Upper lobe of left lung (tissue), 6 donors: ENCODE data around the gene GPAT2. TPM values are rescaled to one million over a fixed set of nuclear protein-coding genes. Genes with fewer than 3 reads are reported as not detected.
"Not testable (repeated sequence)": the region's sequence is repeated elsewhere in the genome, so short reads cannot be mapped to it uniquely, and the experiment has no call there.

Source experiments
- ATAC-seq, 2 donors: fragments of 200-7000 bp; cut with Tn5 transposase; one replicate each; pipeline ENCODE4 v1.9.1; 2022; ENCODE audit warnings: mild to moderate bottlenecking in 2 of 2, moderate library complexity in 2 of 2; ENCODE audit not compliant: low FRiP score in 2 of 2
- DNase-seq, 2 donors: peaks; one replicate each; pipeline ENCODE4 v3.0.0-alpha.2; 2019 to 2020
- H3K27ac ChIP-seq, 4 donors: fragments of 200-600 bp; sonication (generic); one replicate each; pipeline ENCODE4 v1.5.1; 2016 to 2019
- H3K27me3 ChIP-seq, 4 donors: fragments of 200-600 bp; sonication (generic); one replicate each; pipeline ENCODE4 v1.5.1; 2017 to 2019
- H3K36me3 ChIP-seq, 4 donors: fragments of 200-600 bp; sonication (generic); one replicate each; pipeline ENCODE4 v1.5.1; 2016 to 2019
- H3K4me1 ChIP-seq, 4 donors: fragments of 200-600 bp; sonication (generic); one replicate each; pipeline ENCODE4 v1.5.1; 2018 to 2019
- H3K4me3 ChIP-seq, 4 donors: fragments of 200-600 bp; sonication (generic); one replicate each; pipeline ENCODE4 v1.5.1; 2017 to 2019; ENCODE audit warnings: mild to moderate bottlenecking in 2 of 4, moderate library complexity in 1 of 4
- H3K9me3 ChIP-seq, 4 donors: fragments of 200-600 bp; sonication (generic); one replicate each; pipeline ENCODE4 v1.5.1; 2018 to 2019
- CTCF ChIP-seq, 6 experiments: fragments of 450-650 bp in 4 of 6; fragments of 200-600 bp in 2 of 6; sonication (generic) in 2 of 6; IDR thresholded peaks; one replicate each; pipeline ENCODE4 v1.5.1; 2016 to 2019; ENCODE audit warnings: antibody characterized with exemption in 6 of 6
- EP300 ChIP-seq, 4 donors: sonication (generic); formaldehyde crosslinking; IDR thresholded peaks; one replicate each; pipeline ENCODE4 v1.5.1; 2017; ENCODE audit warnings: antibody characterized with exemption in 4 of 4, control low read depth in 2 of 4
- POLR2A ChIP-seq, 4 donors: fragments of 450-650 bp; IDR thresholded peaks; one replicate each; pipeline ENCODE4 v1.5.1; 2016 to 2017; ENCODE audit warnings: antibody characterized with exemption in 4 of 4, mild to moderate bottlenecking in 2 of 4
- POLR2AphosphoS5 ChIP-seq, 2 donors: sonication (generic); formaldehyde crosslinking; IDR thresholded peaks; one replicate each; pipeline ENCODE4 v1.5.1; 2017; ENCODE audit warnings: antibody characterized with exemption in 2 of 2
- WGBS, 2 donors: methylation state at CpG; one replicate each; pipeline ENCODE4 v1.1.5; 2017 to 2018; 5-methylcytosine and 5-hydroxymethylcytosine counted together
- total RNA-seq, 6 donors: library from RNA; depleted of rRNA in 4 of 6; stranded (reverse); fragments of >200 nt in 4 of 6; gene quantifications; one replicate each; pipeline versions ENCODE4 v1.1.0 to v1.2.1, GENCODE V29; 2016 to 2021
- donor health status: DM: no; HTN: no; CAD: no; lungs with moderate emphysema.
- donor health status: DM: no; HTN: yes; CAD: no; lungs with severe emphysema.

The GPAT2 gene
- total RNA-seq, 6 donors from 2014 or later = 0.10 to 8.9 (median 3.5) TPM; not detected in 1

GRCh38 chr2:96049049-96049916 lies 14.6 kb upstream of the GPAT2 start:
- DNase-seq = peak in 1 of 2 donors; percentile 8
- not testable (repeated sequence) for H3K4me1 ChIP-seq, H3K27ac ChIP-seq, H3K9me3 ChIP-seq, H3K4me3 ChIP-seq, H3K36me3 ChIP-seq, H3K27me3 ChIP-seq
- ATAC-seq = peak; percentile 21 to 50
- WGBS, 2 donors = 51% methylated on average over 3 of the region's 18 CpGs; no CpG with 5 or more reads in 1 of the 2 donors

GRCh38 chr2:96035554-96035953 lies 838 bp upstream of the GPAT2 start:
- no CpG with 5 or more reads among the region's 14 CpGs for WGBS, 2 donors
- H3K27ac ChIP-seq, H3K4me3 ChIP-seq, DNase-seq, H3K9me3 ChIP-seq, H3K4me1 ChIP-seq, H3K36me3 ChIP-seq, H3K27me3 ChIP-seq, ATAC-seq: not testable (repeated sequence)

- H3K27ac ChIP-seq, H3K9me3 ChIP-seq, H3K36me3 ChIP-seq, H3K27me3 ChIP-seq, H3K4me1 ChIP-seq, DNase-seq, H3K4me3 ChIP-seq: not testable (repeated sequence)
- 20% methylated on average over 1 of the region's 9 CpGs; no CpG with 5 or more reads in 1 of the 2 donors for WGBS, 2 donors
- ATAC-seq = peak in 1 of 2 donors; percentile 34
Observed at GRCh38 chr2:96033997-96034396, 719 bp downstream of the GPAT2 start.

GRCh38 chr2:96027725-96028325 lies 6.9 kb downstream of the GPAT2 start:
- not testable (repeated sequence) for H3K9me3 ChIP-seq, H3K4me1 ChIP-seq, H3K27me3 ChIP-seq, ATAC-seq, H3K27ac ChIP-seq, H3K36me3 ChIP-seq, H3K4me3 ChIP-seq, DNase-seq
- no CpG with 5 or more reads among the region's 16 CpGs for WGBS, 2 donors

- not testable (repeated sequence) for H3K27me3 ChIP-seq, ATAC-seq, H3K27ac ChIP-seq, H3K36me3 ChIP-seq, H3K4me3 ChIP-seq, H3K9me3 ChIP-seq, H3K4me1 ChIP-seq
- 81% methylated on average over 5 of the region's 6 CpGs; no CpG with 5 or more reads in 1 of the 2 donors for WGBS, 2 donors
- DNase-seq = peak in 1 of 2 donors; percentile 38
Observed at GRCh38 chr2:96025755-96026154, 9.0 kb downstream of the GPAT2 start.

- no peak overlapping the region for H3K27ac ChIP-seq
- WGBS, 2 donors = 92% methylated on average over 4 of the region's 4 CpGs; no CpG with 5 or more reads in 1 of the 2 donors
- H3K4me1 ChIP-seq = no peaks in the 10 kb centered on the region
- H3K36me3 ChIP-seq = no peaks in the 10 kb centered on the region
- H3K4me3 ChIP-seq = no peak overlapping the region
- H3K27me3 ChIP-seq = no peaks in the 10 kb centered on the region
- DNase-seq = no peak
- no peak for TF ChIP-seq POLR2A (IDR thresholded peaks at IDR 0.05)
- no peak for TF ChIP-seq EP300 (IDR thresholded peaks at IDR 0.05)
- TF ChIP-seq POLR2AphosphoS5 (IDR thresholded peaks at IDR 0.05) = no peak
- TF ChIP-seq CTCF (IDR thresholded peaks at IDR 0.05) = no peak
- no peaks in the 10 kb centered on the region for H3K9me3 ChIP-seq
- peak in 1 of 2 donors; percentile 12 for ATAC-seq
Observed at GRCh38 chr2:96025194-96025492, 9.6 kb downstream of the GPAT2 start.

GRCh38 chr2:96024336-96025193 lies 10.2 kb downstream of the GPAT2 start:
- DNase-seq = peak in 1 of 2 donors; percentile 72
- ATAC-seq = no peak
- Histone ChIP-seq H3K4me3 (no peak overlapping the region), H3K36me3 (no peaks in the 10 kb centered on the region), H3K4me1 (no peaks in the 10 kb centered on the region), H3K27me3 (no peaks in the 10 kb centered on the region), H3K9me3 (no peaks in the 10 kb centered on the region), H3K27ac (no peak overlapping the region)
- WGBS, 2 donors = 86 to 90% methylated on average over 2 to 26 of the region's 27 CpGs
- TF ChIP-seq EP300 (IDR thresholded peaks at IDR 0.05) (no peak), POLR2A (IDR thresholded peaks at IDR 0.05) (no peak), CTCF (IDR thresholded peaks at IDR 0.05) (no peak), POLR2AphosphoS5 (IDR thresholded peaks at IDR 0.05) (no peak)

- not testable (repeated sequence) for H3K9me3 ChIP-seq, ATAC-seq, H3K27ac ChIP-seq, H3K27me3 ChIP-seq, H3K36me3 ChIP-seq, H3K4me3 ChIP-seq, H3K4me1 ChIP-seq
- peak in 1 of 2 donors; percentile 46 for DNase-seq
- 88 to 89% methylated on average over 5 to 7 of the region's 7 CpGs for WGBS, 2 donors
Observed at GRCh38 chr2:96023701-96024100, 11.0 kb downstream of the GPAT2 start.
